ENCODE measurements around the gene TPSAB1. TPM values are rescaled to one million over a fixed set of nuclear protein-coding genes. Genes with fewer than 3 reads are reported as not detected.
"Not testable (repeated sequence)": the region's sequence is repeated elsewhere in the genome, so short reads cannot be mapped to it uniquely, and the experiment has no call there.

Gene TPSAB1
- total RNA-seq: not detected in 2 replicates

DNA sequence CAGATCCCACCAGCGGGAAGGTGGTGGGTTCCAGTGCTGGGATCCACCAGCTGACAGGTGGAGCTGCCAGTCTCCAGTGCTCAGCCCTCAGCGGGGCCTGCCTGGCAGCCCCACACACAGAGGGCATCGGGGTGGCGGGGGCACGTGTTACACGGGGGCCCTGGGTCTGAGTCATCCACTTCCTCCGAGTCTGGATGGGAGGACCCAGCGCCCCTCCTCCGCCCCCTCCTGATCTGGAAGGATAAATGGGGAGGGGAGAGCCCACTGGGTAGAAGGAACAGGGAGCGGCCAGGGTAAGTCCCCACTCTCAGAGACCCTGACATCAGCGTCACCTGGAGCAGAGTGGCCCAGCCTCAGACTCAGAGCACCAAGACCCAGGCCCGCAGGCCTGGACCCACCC, at the start of gene TPSAB1:
Gene TPSAB1, plus strand, starts transcription at position 270 of the 400 bp plus-strand sequence. CDS start 234 bp downstream, outside the sequence.
- H3K9me3 Mint-ChIP-seq; H3K36me3 Mint-ChIP-seq (ENCODE audit: low read depth); H3K4me1 Mint-ChIP-seq (ENCODE audit: low read depth); DNase-seq (ENCODE audit: low spot score); H3K27ac Mint-ChIP-seq; H3K4me3 Mint-ChIP-seq; H3K27me3 Mint-ChIP-seq (ENCODE audit: insufficient read depth); intact Hi-C loops (cut with micrococcal nuclease): not testable (repeated sequence)

DNA sequence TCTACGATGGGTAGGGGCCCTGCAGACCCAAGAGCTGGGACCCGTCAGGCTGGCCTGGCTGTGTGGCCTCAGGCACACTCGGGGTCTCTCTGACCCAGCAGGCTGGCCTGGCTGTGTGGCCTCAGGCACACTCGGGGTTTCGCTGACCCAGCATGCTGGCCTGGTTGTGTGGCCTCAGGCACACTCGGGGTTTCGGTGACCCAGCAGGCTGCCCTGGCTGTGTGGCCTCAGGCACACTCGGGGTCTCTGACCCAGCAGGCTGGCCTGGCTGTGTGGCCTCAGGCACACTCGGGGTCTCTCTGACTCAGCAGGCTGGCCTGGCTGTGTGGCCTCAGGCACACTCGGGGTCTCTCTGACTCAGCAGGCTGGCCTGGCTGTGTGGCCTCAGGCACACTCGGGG, 49.7 kb upstream of the TPSAB1 start:
- H3K27ac Mint-ChIP-seq; intact Hi-C loops (cut with micrococcal nuclease); H3K9me3 Mint-ChIP-seq; H3K36me3 Mint-ChIP-seq (ENCODE audit: low read depth); H3K4me1 Mint-ChIP-seq (ENCODE audit: low read depth); H3K27me3 Mint-ChIP-seq (ENCODE audit: insufficient read depth); H3K4me3 Mint-ChIP-seq; DNase-seq (ENCODE audit: low spot score): not testable (repeated sequence)

DNA sequence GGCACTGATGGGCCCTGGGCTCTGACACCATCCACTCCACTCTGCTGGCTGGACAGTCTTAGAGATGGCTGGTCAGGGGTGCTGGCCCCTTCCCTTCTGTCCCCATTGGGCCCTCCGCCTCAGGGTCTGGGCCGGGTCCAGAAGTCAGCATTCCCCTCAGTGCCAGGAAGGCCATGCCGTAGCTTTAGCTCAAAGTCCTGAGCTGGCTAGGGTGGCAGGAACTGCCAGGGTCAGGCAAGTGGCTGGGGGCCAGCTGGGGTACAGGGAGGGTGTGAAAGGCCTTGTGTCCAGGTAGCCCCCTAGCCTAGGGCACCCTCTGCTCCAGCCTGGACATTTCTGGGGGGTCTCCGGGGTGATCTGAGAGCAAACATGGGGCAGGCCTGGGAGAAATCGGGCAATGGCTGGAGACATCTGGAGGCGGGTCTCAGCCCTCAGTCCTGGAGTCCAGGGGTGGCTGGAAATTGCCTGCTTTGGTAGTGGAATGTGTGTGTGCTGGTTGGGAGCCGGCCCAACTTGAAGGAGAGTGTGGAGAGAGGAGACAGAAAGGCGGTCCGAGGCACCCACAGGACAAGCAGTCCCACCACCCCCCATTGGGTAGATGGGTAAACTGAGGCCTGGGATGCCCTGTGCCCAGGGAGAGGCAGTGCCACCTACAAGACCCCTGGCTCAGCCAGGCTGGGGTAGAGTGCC, 48.0 kb upstream of the TPSAB1 start:
- intact Hi-C loops (cut with micrococcal nuclease): no loop called here
- Mint-ChIP-seq H3K27me3 (ENCODE audit: insufficient read depth) (no peaks in the 10 kb centered on the region), H3K4me1 (ENCODE audit: low read depth) (no peaks in the 10 kb centered on the region), H3K27ac (no peak overlapping the region), H3K4me3 (no peak overlapping the region), H3K36me3 (ENCODE audit: low read depth) (no peaks in the 10 kb centered on the region), H3K9me3 (no peaks in the 10 kb centered on the region)
- DNase-seq (ENCODE audit: low spot score): no peak

DNA sequence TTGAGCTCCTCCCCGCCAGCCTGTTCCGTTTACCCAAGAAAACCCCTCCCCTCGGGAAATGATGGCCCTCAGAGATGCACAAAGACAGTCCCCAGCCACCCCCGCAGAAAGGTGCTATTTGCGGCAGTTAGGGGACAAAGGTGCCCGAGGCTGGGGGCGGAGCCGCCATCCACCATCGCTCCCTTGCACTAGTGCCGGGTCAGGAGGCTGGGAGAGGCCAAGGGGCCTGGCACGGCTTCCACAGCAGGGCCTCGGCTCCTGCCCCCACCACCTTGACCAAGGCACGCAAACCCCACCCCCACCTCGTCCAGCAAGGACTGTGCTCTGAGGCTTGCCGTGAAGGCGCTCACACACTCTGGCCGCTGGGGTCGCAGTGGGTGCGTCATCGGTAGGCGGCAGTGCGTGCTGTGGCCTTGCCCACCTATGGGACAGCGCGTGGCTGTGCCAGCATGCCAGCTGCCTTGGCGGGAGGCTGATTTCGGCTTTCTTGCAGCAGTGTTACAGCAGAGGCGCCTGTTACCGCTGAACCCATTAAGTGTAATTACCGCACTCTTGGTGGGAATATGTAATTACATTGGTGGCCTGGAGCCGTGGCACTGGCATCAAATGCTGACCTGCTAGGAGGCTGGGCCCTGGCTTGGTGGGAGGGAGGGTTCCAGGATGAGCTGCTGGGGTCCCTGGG, 47.2 kb upstream of the TPSAB1 start:
- Mint-ChIP-seq H3K27ac (no peak overlapping the region), H3K9me3 (no peaks in the 10 kb centered on the region), H3K27me3 (ENCODE audit: insufficient read depth) (no peaks in the 10 kb centered on the region), H3K36me3 (ENCODE audit: low read depth) (no peaks in the 10 kb centered on the region), H3K4me1 (ENCODE audit: low read depth) (no peaks in the 10 kb centered on the region), H3K4me3 (no peak overlapping the region)
- intact Hi-C loops (cut with micrococcal nuclease): no loop called here
- DNase-seq (ENCODE audit: low spot score): no peak

DNA sequence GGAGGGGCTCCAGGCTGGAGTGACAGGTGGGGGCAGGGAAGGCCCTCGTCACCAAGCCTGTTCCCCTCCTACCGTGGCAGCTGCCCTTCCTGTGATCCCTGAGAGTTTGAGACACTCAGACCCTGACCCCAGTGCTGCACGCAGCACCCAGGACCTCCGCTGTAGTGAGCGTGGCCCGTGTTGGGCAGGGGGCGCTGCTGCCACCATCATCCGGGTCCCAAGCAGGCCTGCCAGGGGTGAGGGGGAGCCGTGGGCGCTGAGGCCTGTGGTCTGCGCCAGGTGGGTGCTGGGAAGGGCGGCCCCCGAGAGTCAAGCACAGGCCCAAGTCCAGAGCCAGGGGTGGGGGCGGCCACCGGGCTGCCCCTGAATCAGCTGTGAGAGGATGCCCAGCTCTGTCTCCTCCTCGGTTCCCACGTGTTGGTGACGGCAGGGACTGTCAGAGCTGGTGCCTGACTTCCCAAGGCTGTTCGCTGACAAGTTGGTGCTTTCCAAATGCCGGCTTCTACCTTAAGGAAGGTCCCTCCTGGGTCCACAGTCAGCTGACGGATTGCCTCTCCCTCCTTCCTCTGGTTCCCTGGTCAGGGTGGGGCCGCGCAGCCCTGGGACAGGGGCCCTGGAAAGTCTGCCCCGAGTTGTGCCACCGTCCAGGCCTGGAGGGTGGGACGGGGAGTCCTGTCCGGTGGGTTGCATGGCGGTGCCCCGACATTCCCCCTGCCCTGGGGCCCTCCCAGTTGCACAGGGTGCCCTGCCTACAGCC, 46.5 kb upstream of the TPSAB1 start:
- Mint-ChIP-seq H3K9me3 (no peaks in the 10 kb centered on the region), H3K27me3 (ENCODE audit: insufficient read depth) (no peaks in the 10 kb centered on the region), H3K27ac (no peak overlapping the region), H3K4me1 (ENCODE audit: low read depth) (no peaks in the 10 kb centered on the region), H3K4me3 (no peak overlapping the region), H3K36me3 (ENCODE audit: low read depth) (no peaks in the 10 kb centered on the region)
- intact Hi-C loops (cut with micrococcal nuclease): no loop called here
- no peak for DNase-seq (ENCODE audit: low spot score)

DNA sequence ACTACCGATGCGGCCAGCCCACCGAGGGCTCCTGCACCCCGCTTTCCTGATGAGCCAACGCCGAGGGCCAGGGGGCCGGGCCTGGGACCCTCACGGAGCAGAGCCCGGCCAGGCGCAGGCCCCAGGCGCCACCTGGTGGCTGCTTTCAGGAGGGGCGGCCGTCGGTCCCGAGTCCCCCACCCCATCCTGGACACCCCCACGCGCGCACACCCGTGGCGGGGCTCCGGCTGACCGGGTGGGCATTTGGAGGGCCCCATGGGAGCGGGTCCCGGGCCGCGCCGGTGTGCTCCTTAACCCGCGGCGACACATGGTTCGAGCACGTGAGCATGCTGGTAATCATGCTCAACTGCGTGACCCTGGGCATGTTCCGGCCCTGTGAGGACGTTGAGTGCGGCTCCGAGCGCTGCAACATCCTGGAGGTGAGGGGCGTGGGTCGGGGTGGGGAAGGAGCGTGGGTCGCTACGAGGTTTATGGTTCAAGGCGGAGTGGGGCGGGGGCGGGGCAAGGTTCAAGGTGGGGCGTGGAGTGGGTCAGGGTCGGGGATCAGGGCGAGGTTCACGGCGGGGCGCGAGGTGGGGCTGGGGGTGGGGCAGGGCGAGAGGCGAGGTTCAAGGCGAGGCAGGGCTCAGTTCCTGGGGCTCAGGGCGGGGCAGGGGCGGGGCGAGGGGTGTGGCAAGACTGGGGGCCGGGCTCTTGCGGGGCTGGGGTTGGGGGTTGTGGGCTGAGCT, 45.7 kb upstream of the TPSAB1 start:
- Mint-ChIP-seq H3K27me3 (ENCODE audit: insufficient read depth) (no peaks in the 10 kb centered on the region), H3K36me3 (ENCODE audit: low read depth) (no peaks in the 10 kb centered on the region), H3K27ac (no peak overlapping the region), H3K4me1 (ENCODE audit: low read depth) (no peaks in the 10 kb centered on the region), H3K9me3 (no peaks in the 10 kb centered on the region), H3K4me3 (no peak overlapping the region)
- intact Hi-C loops (cut with micrococcal nuclease): no loop called here
- DNase-seq (ENCODE audit: low spot score): no peak

DNA sequence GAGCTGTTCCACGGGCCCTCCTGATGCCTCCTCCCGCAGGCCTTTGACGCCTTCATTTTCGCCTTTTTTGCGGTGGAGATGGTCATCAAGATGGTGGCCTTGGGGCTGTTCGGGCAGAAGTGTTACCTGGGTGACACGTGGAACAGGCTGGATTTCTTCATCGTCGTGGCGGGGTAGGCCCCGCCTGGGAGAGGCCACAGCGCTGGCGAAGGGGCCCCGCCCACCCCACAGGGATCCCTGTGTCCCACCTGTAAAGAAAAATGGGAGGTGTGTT, 45.2 kb upstream of the TPSAB1 start:
- no peak overlapping the region for H3K27ac Mint-ChIP-seq
- intact Hi-C loops (cut with micrococcal nuclease): no loop called here
- H3K9me3 Mint-ChIP-seq: no peaks in the 10 kb centered on the region
- H3K27me3 Mint-ChIP-seq (ENCODE audit: insufficient read depth): no peaks in the 10 kb centered on the region
- H3K36me3 Mint-ChIP-seq (ENCODE audit: low read depth): no peaks in the 10 kb centered on the region
- no peaks in the 10 kb centered on the region for H3K4me1 Mint-ChIP-seq (ENCODE audit: low read depth)
- H3K4me3 Mint-ChIP-seq: no peak overlapping the region
- no peak for DNase-seq (ENCODE audit: low spot score)

DNA sequence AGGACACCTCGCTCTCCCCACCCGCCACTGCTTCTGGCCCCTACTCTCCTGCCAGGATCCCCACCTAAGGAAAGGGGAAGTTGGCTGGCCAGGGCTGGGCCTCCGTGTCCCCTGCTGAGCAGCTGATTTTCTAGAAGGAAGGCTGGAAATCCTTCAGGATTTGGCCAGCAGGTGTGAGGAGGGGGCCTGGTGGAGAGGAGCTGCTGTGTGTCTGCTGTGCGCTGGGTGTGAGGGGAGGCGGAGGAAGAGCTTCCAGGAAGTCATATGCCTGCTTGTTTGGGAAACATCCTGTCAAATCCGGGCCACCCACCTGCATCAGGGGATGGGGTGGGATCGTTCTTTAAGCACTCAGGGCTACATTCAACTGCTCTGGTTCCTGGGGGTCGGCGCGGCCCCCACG, 44.0 kb upstream of the TPSAB1 start:
- H3K27me3 Mint-ChIP-seq (ENCODE audit: insufficient read depth): no peaks in the 10 kb centered on the region
- H3K36me3 Mint-ChIP-seq (ENCODE audit: low read depth): no peaks in the 10 kb centered on the region
- no peaks in the 10 kb centered on the region for H3K9me3 Mint-ChIP-seq
- intact Hi-C loops (cut with micrococcal nuclease): no loop called here
- DNase-seq (ENCODE audit: low spot score): no peak
- no peak overlapping the region for H3K4me3 Mint-ChIP-seq
- H3K27ac Mint-ChIP-seq: no peak overlapping the region
- no peaks in the 10 kb centered on the region for H3K4me1 Mint-ChIP-seq (ENCODE audit: low read depth)

DNA sequence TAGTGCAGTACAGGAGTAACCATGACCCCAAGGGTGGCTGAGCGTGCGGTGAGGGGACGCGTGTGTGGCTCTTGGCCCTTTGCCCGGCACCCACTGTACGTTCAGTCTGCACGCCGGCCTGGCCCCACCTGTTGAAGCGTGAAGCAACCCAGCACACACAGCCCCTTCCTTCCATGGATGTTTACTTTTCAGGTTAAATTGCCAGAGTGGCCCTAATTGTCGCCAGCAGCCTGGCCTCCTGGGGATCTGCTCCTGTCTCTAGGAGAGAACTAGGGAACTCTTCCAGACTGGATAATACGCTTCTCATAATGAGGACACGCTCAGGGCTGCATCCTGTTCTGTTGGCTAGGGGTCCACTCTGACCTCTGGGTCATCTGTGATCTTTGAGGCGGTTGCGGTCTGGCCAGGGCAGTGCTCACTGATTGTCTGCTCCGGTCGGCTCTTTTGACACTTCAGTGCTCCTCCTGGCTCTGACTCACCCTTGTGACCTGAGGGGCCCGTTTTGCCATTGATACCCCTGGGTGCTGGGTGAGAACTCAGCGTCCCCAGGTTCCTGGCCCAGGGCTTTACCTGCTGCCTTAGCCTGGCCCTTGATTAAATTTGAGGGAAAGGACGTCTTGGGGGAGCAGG, 43.2 kb upstream of the TPSAB1 start:
- Mint-ChIP-seq H3K9me3 (no peaks in the 10 kb centered on the region), H3K27me3 (ENCODE audit: insufficient read depth) (no peaks in the 10 kb centered on the region), H3K27ac (no peak overlapping the region), H3K4me3 (no peak overlapping the region), H3K4me1 (ENCODE audit: low read depth) (no peaks in the 10 kb centered on the region), H3K36me3 (ENCODE audit: low read depth) (no peaks in the 10 kb centered on the region)
- DNase-seq (ENCODE audit: low spot score): no peak
- intact Hi-C loops (cut with micrococcal nuclease): no loop called here

DNA sequence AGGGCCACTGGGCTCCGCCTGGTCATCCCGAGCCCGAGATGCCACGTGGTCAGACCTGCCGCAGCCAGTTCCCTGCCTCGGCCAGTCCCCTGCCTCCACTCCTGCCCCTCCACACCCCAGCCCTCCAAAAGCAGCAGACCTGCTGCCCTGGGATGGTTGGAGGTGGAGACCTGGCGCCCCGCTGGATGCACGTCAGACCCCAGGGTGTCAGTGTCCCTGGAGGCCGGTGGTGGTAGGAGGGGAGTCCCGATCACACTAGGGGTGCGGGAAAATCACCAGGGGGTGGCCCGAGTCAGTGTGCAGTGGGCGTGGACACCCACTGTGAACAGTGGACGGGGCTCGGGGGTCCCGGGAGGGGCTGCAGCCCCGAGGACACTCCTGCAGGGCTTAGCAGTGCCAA, 42.3 kb upstream of the TPSAB1 start:
- H3K27ac Mint-ChIP-seq: no peak overlapping the region
- no peak for DNase-seq (ENCODE audit: low spot score)
- intact Hi-C loops (cut with micrococcal nuclease): no loop called here
- no peaks in the 10 kb centered on the region for H3K36me3 Mint-ChIP-seq (ENCODE audit: low read depth)
- H3K9me3 Mint-ChIP-seq: no peaks in the 10 kb centered on the region
- H3K27me3 Mint-ChIP-seq (ENCODE audit: insufficient read depth): no peaks in the 10 kb centered on the region
- H3K4me3 Mint-ChIP-seq: no peak overlapping the region
- no peaks in the 10 kb centered on the region for H3K4me1 Mint-ChIP-seq (ENCODE audit: low read depth)

DNA sequence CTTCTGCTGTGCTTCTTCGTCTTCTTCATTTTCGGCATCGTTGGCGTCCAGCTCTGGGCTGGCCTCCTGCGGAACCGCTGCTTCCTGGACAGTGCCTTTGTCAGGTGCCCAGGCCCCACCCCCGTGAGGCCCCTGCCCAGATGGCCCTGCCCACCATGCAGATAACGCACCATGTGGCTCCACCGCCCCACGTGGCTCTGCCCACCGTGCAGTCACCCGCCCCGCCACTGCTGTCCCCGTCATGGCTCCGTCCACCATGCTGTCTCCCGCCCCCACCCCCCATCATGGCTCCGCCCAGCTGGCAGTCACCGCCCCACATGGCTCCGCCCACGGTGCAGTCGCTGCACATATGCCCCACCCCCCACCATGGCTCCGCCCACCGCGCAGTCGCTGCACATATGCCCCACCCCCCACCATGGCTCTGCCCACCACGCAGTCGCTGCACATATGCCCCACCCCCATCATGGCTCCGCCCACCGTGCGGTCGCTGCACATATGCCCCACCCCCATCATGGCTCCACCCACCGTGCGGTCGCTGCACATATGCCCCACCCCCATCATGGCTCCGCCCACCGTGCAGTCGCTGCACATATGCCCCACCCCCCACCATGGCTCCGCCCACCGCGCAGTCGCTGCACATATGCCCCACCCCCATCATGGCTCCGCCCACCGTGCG, 41.7 kb upstream of the TPSAB1 start:
- H3K36me3 Mint-ChIP-seq (ENCODE audit: low read depth); intact Hi-C loops (cut with micrococcal nuclease); H3K27ac Mint-ChIP-seq; H3K4me1 Mint-ChIP-seq (ENCODE audit: low read depth); H3K27me3 Mint-ChIP-seq (ENCODE audit: insufficient read depth); DNase-seq (ENCODE audit: low spot score); H3K4me3 Mint-ChIP-seq; H3K9me3 Mint-ChIP-seq: not testable (repeated sequence)

DNA sequence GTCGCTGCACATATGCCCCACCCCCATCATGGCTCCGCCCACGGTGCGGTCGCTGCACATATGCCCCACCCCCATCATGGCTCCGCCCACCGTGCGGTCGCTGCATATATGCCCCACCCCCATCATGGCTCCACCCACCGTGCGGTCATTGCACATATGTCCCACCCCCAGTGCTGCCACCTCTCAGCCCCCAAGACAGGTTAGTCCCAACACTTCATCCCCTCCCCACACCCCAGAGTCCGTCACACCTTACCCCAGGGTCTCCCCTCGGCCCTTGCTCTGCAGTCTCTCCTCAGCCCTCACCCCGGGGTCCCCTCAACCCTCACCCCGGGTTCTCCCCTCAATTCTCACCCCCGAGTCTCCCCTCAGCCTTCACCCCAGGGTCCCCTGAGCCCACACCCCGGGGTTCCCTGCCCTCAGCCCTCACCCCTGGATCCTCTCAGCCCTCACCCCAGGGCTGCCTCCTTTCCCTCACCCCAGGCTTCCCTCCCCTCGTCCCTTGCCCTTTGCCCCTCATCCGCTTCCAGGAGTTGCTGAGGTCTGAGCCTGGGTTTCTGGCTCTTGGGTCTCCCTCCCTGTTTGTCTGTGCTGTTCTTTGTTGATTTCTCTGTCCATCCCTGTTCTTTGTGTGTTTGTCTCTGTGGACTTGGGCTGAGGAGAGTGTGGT, 41.0 kb upstream of the TPSAB1 start:
- DNase-seq (ENCODE audit: low spot score): no peak
- Mint-ChIP-seq H3K27ac (peak overlapping the region; percentile 49), H3K27me3 (ENCODE audit: insufficient read depth) (no peaks in the 10 kb centered on the region), H3K4me1 (ENCODE audit: low read depth) (no peaks in the 10 kb centered on the region), H3K4me3 (no peak overlapping the region), H3K9me3 (no peaks in the 10 kb centered on the region), H3K36me3 (ENCODE audit: low read depth) (no peaks in the 10 kb centered on the region)
- intact Hi-C loops (cut with micrococcal nuclease): no loop called here
